ENCODE results near the gene UBP1.
"Not testable (repeated sequence)": the region's sequence is repeated elsewhere in the genome, so short reads cannot be mapped to it uniquely, and the experiment has no call there.

UBP1 gene, protein sequence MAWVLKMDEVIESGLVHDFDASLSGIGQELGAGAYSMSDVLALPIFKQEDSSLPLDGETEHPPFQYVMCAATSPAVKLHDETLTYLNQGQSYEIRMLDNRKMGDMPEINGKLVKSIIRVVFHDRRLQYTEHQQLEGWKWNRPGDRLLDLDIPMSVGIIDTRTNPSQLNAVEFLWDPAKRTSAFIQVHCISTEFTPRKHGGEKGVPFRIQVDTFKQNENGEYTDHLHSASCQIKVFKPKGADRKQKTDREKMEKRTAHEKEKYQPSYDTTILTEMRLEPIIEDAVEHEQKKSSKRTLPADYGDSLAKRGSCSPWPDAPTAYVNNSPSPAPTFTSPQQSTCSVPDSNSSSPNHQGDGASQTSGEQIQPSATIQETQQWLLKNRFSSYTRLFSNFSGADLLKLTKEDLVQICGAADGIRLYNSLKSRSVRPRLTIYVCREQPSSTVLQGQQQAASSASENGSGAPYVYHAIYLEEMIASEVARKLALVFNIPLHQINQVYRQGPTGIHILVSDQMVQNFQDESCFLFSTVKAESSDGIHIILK

DNA sequence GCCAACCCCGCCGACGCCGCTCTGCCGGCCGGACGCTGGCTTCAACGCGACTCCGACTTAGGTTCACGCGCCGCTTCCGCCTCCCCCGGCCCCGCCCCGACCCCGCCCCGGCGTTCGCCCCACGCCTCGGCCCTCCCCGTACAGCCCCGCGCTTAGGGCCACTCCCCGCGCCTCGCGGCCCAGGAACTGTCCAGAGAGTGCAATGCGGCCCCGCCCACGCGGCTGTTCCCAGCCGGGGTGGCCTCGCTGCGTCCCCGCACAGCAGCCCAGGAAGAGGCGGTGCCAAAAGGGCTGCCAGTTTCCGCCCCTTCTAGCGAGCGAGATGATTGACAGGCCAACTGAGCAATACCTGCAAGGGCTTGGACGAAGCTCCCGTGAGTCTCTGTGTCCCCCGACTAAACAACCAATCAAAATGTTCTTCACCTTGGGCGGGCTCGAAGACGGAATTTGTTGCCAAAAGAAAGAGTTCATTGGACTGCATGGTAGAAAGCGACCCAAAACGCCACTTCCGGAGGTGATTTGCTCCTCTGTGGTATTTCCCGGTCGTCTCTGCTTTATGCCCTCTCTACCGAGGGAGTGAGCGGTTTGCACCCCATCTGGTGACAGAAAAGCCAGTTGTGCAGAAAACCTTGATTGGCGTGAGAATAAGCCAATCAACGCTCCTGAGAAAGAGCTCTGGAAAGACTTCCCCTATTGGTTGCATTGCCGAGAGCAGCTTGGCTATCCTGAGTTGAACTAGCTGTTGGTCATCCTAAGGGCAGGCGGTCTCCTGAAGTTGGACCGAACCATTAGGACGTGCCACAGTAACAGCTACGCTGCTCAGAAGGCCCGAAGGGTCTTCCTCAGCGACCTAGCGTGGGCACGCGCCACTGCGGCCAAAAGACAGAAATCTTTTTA, at the start of gene UBP1:
Gene UBP1, minus strand, starts transcription at position 78 of the 897 bp plus-strand sequence. CDS start 557 bp downstream, outside the sequence.
- peak; percentile 99 for DNase-seq

DNA sequence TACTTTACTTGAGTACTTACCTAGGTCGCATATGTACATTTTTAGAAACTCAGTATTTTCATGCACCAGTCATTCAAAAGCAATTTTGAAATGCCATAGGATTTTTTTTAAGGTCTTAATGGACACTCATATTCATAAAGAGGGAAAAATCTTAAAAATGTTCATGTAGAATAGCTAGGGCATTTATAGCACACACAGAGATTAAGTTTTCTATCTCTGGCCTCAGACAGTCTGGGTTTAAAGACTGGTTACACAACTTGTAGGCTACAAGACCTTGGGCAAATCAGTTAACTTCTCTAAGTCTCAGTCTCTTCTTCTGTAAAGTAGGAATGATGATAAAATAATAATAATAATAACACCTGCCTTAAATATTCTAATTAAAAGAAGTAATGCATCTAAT, 48.5 kb upstream of the UBP1 start:
- no peak for DNase-seq

DNA sequence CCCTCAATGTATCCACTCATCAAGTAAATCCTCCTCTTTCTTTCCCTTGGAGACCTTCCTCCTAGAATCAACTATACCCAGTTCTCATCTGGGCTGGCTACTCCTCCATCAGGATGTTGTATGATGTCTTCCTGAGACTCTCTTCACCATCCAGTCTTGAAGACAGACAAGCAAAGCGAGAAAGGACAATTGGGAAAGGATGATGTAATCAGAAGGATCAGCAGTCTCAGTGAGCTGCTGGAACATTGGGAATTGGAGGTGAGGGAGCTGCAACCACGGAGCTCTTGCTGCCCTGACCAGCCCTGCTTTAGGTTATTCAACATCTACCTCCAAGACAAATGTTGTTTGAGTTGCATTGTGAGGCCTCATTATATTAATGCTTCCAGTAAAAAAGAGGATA, 48.0 kb upstream of the UBP1 start:
- no peak for DNase-seq

DNA sequence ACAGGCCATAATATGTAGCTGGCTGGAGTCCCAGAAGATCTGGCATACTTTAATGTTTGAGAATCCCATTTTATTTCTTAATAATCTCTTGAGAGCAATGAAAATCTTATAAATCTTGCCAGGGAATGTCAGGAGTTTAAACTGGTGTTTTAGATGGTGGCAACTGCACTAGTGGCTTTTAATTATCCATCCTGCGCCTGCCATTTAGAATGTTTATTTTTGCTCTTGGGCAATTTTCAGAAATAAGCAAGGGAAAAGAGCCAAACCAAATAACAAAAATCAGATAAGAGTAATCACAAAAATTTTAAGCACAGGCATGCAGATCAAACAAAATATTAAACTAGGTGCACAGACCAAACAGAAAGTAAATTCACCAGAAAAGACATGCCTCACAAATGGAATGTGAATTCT, 41.9 kb upstream of the UBP1 start:
- no peak for DNase-seq

DNA sequence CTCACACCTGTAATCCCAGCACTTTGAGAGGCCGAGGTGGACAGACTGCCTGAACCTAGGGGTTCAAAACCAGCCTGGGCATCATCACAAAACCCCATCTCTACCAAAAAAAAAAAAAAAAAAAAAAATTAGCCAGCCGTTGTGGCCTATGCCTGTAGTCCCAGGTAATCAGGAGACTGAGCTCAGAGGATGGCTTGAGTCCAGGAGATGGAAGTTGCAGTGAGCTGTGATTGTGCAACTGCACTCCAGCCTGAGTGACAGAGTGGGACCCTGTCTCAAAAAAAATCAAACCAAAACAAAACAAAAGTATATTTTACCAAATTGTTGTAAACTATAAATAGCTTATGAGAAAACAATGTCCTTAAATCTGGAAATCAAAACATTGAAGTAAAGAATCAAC, 34.7 kb upstream of the UBP1 start:
- DNase-seq = no peak

DNA sequence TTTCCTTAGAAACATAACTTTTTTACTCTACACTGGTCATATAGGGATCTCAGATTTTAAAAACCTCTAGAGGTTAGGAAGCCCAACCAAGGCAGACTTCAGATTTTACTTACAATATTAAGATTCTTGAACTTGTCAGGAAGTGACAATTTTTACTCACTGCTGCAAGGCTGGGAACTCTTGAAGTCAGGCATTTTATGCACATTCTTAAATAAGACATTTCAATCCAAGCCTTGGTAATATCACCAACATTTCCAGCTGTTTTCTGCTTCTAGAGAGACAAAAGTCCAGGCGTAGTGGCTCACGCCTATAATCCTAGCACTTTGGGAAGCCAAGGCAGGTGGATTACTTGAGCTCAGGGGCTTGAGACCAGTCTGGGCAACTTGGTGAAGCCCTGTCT, 33.6 kb upstream of the UBP1 start:
- no peak for DNase-seq

DNA sequence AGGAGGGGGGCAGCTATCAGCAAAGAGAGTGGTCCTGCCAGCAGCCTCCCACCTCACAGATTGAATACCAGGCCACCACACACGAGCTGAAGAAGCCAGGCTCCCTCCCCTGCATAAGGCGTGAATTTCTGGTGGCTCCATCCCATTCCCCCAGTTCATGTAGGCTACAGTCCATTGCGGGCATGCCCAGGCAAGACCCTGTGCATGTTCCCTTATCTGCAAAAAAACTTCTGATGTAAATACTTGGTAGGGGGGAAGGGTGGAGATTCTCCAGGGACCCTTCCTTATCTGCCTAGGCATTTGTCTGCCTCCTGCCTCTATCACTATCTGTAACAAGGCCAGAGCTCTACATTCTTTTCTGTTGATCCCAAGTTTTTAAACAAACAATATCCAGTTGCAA, 27.6 kb upstream of the UBP1 start:
- DNase-seq = no peak

DNA sequence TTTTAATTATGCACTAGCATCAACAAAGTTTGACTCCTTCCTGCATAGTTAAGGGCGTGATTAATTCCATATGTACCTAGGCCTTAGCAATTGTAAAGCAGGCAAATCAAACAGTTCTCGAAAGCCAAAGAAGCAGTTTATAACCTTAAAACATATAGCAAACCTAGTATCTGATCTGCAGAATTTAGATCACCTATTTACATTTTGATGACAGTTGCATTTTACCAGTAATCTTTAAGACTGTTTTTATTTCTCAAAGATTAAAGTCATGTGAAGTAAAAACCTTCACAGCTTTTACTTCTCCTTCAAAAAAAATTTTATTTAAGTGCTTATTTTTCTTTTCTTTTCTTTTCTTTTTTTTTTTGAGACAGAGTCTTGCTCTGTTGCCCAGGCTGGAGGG, 20.9 kb upstream of the UBP1 start:
- no peak for DNase-seq

DNA sequence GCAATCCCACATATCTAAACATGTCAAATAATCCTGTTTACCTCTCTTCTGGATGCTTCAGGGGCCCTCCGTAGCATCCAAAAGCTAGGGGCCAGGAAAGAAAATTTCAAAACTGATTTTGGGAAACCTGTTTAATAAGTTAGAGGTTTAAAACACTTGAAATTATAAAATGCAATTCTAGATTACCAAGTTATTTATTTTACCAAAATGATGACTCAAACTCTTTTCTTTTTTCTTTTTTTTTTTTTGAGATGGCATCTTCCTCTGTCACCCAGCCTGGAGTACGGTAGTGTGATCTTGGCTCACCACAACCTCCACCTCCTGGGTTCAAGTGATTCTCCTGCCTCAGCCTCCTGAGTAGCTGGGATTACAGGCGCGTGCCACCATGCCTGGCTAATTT, 19.4 kb upstream of the UBP1 start:
- DNase-seq = not testable (repeated sequence)

DNA sequence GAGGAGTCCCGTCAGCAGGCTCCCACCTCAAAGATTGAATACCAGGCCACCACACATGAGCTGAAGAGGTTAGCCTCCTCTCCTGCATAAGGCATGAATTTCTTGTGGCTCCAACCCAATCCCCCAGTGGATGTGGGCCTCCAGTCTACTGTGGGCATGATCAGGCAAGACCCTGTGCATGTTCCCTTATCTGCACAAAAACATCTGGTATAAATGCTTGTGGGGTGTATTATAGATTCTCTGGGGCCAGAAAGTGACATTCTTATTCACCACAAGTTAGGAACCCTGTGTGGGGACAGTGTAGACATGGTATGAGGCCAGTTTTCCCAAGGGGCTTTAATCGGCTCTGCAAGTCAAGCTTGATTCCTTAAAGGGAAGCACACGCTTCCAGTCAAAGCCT, 18.2 kb upstream of the UBP1 start:
- no peak for DNase-seq

DNA sequence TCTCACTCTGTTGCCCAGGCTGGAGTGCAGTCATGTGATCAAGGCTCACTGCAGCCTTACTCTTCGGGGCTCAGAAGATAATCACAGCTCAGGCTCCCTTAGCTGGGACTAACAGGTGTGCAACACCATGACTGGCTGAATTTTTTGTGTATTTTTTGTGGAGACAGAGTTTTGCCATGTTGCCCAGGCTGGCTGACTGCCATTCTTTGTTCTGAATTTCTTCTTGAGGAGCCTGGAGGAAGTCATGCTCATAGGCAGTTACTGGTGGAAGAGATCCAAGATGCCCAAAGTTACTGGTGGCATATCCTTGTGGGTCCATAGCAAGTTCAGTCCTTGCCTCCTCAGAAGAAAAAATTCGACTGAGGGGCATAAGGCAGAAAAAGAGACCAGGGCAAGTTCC, 16.6 kb upstream of the UBP1 start:
- DNase-seq = no peak

DNA sequence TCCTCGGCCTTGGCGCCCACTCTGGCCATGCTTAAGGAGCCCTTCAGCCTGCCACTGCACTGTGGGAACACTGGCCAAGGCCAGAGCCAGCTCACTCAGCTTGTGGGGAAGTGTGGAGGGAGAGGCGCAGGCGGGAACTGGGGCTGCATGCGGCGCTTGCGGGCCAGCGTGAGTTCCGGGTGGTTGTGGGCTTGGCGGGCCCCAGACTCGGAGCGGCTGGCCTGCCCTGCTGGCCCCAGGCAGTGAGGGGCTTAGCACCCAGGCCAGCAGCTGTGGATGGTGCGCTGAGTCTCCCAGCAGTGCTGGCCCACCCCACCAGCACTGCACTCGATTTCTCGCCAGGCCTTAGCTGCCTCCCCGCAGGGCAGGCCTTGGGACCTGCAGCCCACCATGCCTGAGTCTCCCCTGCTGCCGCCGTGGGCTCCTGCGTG, 13.1 kb upstream of the UBP1 start:
- no peak for DNase-seq

DNA sequence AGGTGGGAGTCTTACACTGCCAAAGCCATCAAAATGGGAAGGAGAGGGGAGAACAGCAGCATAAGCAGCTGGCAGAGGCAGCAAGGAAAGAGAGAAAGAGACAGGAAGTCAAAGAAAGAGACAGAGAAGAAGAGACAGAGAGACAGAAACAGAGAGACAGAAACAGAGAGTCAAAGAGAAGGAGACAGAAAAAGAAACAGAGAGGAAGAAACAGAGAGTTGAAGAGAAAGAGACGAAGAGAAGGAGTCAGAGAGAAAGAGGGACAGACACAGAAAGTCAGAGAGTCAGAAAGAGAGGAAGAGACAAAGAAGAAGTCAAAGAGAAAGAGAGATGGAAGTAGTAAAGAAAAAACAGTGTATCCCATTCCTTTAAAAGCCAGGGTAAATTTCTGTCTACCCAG, 11.8 kb upstream of the UBP1 start:
- DNase-seq = not testable (repeated sequence)

DNA sequence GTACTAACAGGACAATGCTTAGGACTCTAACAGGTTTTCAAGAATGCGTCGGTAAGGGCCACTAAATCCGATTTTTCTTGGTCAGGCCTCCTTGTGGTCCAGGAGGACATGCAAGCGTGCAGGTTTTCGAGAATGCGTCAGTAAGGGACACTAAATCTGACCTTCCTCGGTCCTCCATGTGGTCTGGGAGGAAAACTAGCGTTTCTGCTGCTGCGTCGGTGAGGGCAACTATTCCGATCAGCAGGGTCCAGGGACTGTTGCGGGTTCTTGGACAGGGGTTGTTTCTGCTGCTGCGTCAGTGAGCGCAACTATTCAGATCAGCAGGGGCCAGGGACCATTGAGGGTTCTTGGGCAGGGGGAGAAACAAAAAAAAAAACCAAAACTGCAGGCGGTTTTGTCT, 7.8 kb upstream of the UBP1 start:
- no peak for DNase-seq

DNA sequence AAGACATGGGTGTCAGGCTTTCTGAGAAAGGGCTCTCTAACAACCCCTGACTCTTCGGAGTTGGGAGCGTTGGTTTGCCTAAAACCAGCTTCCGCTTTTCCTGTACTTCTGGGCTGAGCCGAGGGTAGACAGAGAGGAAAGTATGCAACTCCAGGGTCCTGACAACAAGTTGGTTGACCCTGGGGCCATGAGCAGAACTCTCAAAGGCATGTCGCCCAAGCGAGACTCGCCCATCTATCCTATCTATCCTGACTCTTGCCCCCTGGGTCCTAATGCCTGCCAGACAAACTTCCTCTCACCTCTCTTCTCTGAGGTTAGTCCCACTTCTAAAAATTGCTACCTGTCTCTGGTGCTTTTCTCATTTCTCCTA, 7.0 kb upstream of the UBP1 start:
- DNase-seq = not testable (repeated sequence)

DNA sequence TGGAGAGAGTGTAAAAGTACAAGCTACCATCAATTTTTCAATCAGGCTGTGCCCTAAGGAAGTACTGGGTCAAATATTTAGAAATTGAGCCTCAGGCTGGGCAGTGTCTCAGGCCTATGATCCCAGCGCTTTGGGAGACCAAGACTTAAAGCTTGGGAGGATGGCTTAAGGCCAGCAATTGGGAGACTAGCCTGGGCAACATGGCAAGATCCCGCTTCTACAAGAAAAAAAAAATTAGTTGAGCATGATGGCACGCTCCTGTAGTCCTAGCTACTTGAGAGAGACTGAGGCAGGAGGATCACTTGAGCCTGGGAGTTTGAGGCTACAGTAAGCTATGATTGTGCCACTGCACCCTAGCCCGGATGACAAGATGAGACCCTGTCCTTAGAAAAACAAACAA, 2.0 kb upstream of the UBP1 start:
- DNase-seq = no peak

DNA sequence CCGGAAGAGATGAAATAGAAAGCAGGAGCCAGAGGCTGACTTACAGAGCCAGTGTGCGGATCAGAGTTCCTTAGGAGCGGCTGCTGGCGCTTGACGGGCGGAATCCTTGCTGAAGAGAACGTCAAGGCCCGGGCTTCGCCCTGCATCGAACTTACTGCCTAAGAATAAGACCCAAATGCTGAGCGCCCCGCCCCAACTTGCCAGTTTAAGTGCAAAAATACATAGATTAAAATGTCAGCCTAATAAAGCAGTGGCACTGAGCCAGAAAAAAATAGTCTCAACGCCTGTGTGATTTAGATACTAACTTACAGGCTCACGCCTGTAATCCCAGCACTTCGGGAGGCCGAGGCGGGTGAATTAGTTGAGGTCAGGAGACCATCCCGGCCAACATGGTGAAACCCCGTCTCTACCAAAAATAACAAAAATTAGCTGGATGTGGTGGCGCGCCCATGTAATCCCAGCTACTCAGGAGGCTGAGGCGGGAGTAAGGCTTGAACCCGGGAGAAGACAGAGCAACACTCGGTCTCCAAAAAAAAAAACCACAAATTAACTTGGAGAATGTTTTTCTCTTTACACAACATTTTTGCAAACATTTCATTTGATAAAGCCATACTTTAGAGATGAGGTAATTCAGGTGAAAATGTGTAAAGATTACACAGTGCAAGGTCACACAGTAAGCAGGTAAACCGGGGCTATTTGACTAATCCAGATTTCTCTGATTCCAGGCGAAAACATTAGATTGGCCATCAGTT, 1.2 kb upstream of the UBP1 start:
- no peak for DNase-seq

DNA sequence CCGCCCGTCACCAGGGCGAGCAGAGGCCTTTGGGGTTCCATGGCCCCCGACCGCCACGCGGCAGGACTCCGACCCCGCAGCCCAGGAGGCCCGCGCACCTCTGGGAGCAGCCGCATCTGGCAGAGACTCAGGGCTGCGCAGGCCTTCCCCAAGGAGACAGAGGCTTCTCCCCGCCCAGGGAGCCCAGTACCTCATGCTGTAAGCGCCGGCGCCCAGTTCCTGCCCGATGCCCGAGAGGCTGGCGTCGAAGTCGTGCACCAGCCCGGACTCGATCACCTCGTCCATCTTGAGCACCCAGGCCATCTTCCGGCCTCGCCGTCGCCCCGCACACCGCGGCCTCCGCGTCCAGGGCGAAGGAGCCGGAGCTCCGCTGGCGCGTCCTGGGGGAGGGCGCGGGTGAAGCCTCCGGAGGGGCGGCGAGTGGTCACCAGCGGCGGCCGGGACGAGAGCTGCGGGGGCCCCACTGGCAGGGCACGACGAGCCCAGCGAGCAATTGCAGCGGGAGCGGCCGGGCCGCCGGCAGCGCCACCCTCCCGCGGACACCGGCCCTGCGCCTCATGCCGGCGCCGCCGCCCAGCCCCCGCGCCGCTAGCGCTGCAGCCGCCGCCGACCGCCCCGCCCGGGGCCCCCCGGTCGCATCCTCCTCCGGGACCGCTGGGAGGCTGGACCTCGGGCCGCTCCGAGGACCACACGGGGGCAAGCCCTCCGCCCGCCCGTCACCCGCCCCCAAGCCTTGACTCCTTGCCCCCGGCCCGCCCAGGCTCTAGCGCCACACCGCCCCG, 468 bp downstream of the UBP1 start:
- peak; percentile 69 for DNase-seq

DNA sequence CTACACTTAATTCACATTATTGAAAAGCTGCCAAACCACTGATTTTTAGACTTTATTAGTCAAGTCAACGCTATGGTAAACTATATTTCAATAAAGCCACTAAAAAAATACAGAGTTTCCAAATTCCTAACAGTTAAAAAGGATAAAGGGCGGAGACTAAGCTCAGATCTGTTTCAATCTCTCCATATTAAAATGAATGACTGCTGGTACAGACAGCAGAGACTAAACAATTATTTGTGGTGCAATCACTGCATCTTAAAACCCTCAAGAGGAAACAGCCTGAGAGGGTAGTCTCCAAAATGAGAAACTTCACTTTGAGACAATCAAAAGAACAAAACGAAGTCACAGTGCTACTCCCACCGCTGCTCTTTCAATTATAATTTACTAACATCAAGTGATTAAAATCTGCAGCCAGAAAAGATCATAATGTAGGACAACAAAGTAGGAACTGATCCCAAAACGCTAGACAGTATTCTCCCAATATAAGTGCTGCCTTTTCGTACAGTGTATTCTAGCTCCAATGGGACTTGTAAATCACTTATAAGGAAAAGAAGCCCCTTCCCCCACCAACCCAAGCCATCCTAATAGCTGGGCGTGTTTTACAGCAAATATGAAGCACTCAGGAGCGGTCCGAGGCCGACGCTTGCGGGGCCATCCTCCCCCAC, 1.2 kb downstream of the UBP1 start:
- DNase-seq = no peak

DNA sequence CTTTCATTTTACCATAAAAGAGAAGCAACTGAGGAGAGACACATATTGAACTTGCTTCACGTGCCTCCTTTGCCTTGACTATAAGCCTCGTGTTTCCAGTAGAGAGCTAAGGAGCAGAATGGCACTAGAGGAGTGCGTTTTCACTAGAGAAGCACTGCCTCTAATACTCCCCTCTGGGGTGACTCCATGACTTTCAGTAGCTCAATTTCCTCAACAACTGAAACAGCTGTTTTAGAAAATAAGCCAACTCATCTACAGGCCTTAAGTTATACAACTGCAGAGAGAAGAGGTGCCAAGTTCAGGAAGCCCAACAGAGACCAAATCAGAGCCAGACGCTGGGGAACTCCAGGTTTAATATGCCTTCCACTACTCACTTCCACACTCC, 1.9 kb downstream of the UBP1 start:
- DNase-seq = peak; percentile 48

DNA sequence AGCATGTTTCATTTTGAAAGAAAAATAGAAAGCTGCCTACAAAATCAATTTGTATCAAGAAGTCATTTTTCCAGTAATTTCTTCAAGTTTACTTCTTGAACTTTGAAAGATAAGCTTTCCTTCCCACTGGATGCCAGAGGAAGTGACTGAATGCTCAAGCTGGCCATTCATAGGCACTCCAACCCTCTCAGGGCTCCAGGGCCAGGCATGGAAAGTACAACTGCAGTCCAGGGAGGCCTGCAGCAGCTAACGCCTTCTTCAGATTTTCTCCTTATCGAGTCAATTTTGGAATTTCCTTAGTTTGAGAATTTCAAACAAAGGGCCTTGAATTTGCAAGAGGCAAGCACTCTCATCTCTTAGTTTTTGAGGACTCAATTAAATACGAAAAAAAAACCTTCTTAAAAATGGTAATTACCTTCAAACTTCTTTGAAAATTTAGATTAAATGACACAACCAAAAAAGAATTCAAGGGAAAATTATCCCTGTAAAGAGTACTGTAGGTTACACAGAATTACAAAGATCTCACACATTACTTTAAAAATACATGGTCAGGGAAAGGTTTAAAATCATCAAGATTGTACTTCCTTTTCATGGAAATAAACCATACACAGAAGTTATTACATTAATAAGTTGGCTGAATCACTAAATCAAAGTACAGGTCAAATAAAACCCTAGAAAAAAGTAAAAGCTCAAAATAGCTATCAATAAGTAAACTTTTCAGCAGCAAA, 2.5 kb downstream of the UBP1 start:
- DNase-seq = no peak

All from right forelimb (tissue), 1 donor.